Endometrial microvascular endothelial cells (primary cell): ENCODE results near the gene LRRC71. TPM values are rescaled to one million over a fixed set of nuclear protein-coding genes. Genes with fewer than 3 reads are reported as not detected.

Source experiments
- in situ Hi-C: cut with HindIII; loops from 2 replicates; pipeline ENCODE4 v1.10.0; 2017; ENCODE audit warnings: low sequenced_read_pairs, low pct_unique_long_range_greater_than_20kb; ENCODE audit errors: inconsistent ontology term
- total RNA-seq: library from RNA; depleted of rRNA; stranded (reverse); fragments of >200 nt; gene quantifications from one replicate; pipeline ENCODE4 v1.2.3, GENCODE V29; 2015; ENCODE audit errors: inconsistent ontology term

The LRRC71 gene
- total RNA-seq, 1 donor from 2014 or later = not detected

DNA sequence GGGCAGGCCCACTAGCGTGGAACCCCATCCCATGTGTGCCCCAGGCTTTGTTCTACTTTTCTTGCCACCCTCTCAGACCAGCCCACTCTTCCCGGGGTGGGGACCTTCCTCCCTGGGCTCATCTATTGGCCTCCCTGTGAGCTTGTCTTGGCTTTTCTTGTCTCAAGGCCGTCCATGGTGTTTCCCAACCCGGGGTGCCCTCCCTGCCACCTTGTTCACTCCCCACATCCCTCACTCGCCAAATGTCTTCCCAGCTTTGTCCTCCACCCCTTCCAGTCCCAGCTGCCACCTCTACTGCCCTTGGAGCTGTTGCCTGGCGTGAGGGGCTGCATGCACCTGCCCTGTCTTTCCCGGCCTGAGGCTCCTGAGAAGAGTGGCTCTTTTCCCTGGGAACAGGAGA is 18.4 kb downstream of the LRRC71 start:
- in situ Hi-C loops = no loop called here

DNA sequence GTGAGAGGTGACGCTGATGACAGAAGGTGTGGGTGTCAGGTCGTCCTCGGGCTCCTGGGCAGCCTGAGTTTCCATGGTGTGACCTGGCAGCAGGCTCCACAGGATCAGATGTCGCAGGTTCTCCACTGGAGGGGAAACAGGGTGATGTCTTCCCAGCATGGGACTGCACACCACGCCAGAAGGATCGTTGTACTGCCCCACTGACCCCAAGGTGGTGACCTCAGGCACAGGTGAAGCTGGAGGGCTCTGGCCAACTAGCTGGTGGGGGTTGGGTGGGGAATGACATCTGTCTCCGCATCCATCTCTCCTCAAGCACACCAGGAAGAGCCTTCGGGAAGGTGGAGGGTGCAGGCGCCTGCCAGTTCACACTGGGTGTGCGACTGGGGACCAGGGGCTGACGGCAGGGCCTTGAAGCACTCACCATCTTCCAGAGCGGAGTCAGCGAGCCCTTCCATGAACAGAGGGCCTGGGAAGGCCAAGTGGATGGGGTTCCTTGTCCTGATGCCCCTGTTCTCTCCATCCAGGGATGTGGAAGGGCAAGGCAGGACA is 19.4 kb downstream of the LRRC71 start:
- in situ Hi-C loops = no loop called here

DNA sequence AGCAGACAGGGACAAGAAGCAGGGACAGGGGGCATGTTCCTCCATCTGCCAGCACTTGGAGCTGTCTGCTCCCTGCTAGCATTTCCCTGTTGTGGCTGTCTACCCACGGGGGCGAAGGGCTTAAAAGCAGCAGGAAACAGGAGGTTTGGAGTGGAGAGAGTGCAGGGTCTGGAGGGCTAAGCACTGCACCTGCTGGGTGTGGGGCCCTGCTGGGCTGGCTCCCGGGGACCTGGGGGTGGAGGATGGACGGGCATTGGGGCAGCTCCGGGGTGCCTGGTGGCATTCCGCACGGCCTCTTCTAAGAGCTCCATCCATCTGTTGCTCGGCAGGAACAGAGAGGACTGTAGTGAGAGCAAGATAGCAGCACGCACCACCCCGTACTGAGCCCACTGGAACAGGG is 21.2 kb downstream of the LRRC71 start:
- in situ Hi-C loops = no loop called here

DNA sequence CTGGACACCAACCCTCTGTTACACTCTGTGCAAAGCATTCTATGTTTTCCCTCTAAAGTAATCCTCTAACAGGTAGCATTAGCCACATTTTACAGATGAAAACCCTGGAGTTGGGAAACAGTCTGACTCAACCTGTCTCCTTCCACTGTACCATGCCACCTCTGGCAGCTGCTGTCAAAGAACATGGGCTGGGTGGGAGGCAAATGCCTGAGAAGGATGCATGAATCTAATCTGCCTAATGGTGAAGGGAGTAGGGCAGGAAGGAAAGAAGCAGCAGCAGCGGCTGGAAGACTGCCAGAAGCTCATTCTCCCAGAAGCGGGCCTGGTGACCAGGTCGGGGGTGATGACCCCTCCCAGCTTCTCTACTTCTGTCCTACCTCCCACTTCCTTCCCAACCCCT is 21.7 kb downstream of the LRRC71 start:
- in situ Hi-C loops = no loop called here

DNA sequence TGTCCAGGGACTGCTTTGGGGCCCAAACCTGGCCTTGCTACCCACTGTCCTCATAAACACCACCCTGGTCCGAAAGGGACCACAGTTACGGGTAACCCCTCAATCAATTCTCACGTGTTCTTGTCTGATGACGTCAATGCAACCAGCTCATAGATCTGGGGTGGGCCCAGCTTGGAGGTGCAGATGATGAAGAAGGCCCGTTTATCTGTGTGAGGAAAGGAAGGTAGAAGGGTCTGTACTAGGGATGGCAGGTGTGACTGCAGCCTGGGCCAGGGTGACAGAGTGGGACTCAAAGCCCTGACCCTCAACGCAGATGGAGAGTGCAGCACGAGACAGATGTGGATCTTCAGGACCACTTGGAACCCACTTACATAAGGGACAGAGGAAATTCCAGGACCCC is 22.1 kb downstream of the LRRC71 start:
- in situ Hi-C loops = no loop called here

DNA sequence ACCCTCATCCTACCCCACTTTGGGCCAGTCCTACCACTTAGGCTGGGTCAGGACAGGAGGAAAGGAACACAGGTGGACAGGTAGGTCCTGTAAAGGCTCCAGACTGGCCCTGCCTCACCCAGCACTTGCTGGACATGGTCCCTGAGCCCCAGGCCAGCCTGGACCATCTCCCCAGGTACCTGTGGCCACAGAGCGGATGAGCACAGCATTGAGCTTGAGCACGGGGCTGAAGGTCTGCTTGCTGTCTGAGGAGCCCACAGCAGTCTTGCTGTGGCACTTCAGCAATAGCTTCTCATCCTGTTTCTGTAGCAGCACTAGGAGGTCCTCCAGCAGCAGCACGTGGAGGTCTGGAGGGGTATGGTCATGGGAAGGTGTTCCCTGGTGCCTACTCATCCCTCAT is 23.3 kb downstream of the LRRC71 start:
- in situ Hi-C loops = no loop called here

DNA sequence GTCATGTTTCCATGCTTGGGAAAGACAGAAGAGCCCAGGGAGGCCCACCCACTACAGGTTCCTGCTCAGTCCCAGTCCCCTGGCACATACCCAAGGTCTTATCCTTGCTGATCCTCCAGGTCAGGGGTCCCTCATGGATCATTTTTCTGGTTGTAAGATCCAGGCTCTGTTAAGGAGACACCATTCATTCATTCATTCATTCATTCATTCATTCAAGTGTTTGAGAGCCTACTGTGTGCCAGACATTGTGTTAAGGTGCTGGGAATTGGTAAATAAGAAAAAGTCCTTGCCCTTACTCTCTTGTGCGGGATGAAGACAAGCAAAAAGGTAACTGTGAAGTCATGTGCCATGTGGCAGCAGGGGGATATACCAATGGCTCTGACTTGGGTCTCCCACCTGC is 23.8 kb downstream of the LRRC71 start:
- in situ Hi-C loops = no loop called here

DNA sequence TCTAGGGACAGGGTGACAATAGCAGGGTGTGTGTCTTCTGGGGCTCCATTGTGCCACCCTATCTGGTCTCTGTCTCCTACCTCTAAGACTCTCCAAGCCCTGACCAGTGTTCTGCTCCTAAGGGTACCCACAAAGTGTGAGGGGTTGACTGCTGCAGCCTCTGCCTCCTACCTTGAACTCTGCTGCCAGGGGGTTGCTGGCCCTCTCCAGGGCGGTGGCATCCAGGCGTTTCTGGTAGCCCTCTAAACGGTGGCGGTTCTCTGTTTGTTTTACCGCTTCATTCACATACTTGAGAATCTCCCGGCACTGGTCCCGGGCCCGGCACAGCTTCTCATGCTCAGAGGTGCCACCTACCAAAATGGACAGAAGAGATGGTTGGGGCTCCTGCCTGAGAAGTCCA is 24.4 kb downstream of the LRRC71 start:
- in situ Hi-C loops = no loop called here

DNA sequence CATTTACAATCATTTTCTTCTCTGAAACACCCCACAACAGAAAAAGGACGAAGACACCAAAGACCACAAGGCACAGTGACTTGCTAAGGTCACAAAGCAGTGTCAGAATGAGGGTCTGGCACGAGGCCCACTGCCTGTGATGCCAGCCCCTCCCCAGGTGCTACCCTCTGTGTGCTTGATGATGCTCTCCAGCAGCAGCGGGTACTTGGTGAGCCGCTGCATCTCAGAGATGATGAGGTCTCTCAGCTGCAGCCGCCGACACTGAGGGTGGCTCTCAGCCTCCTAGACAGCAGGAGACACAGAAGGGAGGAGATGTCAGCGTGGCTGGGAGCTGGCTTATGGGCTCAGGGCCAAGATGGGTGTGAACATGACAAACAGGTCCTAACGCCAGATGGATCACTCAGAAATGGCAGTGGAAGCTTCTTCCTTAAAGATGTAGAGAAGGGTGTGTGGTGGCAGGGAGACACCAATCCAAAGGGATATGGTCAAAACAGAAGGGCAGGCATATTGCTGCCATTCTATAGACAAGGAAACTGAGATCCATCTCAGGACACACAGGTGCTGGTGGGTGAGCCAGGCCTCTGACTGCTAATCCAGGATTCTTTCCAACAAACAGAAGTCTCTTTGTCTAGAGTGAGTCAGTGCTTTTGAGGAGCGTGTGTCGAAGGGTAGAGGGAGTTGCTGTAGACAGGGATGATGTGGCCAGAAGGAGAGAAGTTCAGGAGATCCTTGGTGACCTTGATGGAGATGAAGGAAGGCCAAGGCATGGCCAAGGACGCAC is 25.6 kb downstream of the LRRC71 start:
- in situ Hi-C loops = no loop called here

DNA sequence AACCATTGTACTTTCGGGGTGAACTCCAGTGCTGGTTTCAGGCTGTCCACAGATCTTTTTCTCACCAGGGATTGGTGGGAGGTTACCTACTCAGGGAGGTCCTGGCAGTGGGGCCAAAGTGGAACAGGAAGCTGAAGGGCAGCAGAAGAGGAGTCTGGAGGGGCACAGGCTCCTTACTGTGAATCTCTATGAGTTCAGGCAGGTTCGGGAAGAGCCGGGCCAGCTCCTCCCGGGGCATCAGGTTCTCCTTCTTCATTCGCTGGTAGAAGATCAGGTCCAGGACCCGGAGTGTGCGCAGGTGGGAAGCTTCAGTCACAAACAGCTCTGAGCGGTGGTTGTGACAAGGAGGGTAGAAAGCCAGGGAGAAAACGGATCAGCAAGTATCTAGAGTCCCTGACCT is 26.7 kb downstream of the LRRC71 start:
- in situ Hi-C loops = no loop called here

DNA sequence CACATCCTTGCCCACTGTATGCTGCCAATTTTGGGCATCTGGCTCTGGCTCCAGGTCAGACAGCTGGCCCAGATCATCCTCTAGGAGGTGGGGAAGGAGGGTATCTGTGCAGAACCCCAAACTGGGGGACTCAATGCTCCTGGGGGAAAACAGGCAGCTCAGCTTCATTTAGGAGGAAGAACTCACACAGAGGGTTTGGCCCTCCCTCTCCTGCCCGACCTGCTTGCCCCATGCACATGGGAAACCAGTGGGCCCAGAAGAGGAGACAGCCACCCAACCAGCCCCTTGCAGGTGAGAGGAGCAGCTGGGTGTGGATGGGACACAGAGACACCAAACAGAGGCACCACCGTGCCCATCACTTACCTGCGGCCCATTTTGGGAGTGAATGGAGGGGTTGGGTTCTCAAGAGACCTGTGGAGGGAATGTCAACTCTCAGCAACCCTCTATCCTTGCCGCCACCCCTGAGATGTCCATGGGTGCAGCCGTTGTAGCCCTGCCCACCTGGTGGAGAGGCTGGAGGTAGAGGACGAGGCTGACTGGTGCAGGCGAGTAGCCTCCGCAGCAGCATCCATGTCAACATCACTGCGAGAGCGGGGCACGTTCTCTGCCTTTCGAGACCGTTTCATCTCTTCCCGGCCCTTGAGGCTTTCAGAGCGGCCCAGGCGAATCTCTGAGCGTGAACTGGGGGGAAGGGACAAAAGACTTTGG is 27.5 kb downstream of the LRRC71 start:
- in situ Hi-C loops = no loop called here

DNA sequence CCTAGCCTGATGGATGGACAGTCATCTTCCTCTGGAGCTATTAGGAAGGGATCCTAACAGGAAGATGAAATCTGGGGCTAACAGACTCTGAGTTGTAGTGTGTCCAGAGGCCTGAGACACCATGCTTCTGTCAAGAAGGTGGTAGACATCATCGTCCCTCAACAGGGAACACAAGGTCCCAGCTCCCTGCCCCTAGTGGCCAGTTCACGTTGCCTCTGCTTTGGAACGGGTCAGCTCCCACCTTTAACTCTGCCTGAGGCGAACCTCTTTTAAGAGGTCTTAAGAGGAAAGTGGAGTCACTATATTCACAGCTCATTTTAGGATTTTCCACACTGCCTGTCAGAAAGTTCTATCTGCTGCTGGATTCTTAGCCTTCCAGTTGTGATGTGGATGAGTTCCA is 28.3 kb downstream of the LRRC71 start:
- in situ Hi-C loops = no loop called here

DNA sequence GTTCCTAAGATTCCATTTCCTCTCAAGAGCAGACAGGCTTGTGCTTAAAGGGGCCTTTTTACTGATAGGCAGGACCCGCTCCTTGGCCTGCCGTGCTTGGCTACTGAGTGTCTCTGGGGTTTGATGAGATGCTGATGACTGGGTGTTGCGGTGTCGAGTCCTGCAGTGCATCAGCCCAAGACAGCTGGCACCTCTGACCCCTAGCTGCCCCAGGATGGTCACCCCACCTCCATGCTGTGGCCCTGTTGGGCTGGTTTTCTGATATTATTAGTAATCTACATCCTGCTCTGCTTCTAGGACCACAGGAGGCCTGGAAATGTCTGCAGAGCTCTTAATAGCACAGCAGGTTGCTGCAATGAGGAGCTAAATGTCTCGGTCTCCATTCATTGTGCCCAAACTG is 28.7 kb downstream of the LRRC71 start:
- in situ Hi-C loops = no loop called here

DNA sequence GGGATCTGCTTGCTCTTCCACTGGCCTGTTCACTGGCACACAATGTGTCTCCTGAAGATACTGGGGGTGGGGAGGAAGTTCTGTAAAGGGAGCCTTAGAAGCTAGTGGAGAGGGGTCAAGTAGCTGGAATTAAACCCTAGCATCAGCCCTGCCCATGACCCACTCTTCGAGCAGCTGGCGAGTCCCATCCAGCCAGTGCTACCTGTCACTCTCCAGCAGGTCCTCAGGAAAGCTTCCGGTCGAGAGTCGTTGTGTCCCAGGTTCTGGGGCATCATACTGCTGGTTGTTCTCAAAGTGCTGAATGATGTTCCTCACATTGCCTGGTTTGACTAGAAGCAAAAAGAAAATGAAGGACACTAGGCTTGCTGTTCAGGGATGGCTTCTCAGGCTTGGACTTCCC is 30.9 kb downstream of the LRRC71 start:
- in situ Hi-C loops = no loop called here

DNA sequence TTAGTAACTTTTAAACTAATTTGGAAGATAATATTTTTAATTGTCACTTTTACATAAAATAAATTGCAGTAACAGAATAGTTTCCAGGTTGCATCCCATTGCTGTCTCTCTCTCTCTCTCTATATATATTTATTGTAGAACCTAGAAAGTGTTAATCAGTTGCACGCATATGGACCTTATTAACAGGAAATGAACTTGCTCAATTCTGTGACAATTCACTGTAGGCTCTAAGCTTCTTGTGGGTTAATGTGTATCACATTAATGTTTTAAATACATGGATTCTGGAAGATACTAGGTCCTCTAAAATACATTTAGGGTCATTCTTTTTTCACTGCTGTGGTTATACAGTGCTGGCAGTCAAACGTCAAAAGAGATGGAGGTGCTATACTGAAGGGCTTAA is 33.1 kb downstream of the LRRC71 start:
- in situ Hi-C loops = no loop called here

DNA sequence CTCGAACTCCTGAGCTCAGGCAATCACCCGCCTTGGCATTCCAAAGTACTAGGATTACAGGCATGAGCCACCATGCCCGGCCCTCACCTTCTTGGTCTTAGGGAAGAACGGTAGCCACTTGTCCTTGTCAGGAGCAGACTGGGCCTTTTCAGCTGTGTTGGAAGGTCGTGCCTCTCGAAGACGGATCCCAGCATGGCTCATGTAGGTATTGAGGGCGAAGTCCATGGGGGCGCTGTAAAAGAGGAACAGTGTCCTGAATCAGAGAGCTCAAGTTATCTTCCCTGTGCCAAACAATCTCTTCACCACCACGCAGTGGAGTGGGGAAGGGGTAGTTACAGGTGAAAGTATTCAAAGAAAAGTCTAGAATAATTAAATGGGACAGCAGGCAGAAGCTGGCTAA is 35.9 kb downstream of the LRRC71 start:
- in situ Hi-C loops = no loop called here

DNA sequence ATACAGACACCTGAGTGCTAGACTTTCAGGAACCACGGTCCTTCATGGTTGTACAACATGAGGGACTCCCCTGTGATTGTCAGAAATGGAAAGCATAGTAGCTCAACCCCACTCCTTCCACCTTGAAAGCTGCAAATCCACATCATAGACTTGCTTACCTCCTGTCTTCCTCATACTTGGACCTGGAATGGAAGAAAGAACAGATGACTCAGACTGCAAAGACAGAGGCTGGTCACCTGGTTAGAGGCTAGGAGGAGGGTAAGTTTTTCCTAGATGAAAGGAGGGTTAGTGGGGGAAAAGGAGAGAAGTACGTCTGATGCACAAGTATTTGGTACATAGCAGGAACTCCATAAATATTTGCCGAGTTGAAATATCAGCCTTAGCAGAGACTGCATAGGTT is 37.2 kb downstream of the LRRC71 start:
- in situ Hi-C loops = no loop called here

DNA sequence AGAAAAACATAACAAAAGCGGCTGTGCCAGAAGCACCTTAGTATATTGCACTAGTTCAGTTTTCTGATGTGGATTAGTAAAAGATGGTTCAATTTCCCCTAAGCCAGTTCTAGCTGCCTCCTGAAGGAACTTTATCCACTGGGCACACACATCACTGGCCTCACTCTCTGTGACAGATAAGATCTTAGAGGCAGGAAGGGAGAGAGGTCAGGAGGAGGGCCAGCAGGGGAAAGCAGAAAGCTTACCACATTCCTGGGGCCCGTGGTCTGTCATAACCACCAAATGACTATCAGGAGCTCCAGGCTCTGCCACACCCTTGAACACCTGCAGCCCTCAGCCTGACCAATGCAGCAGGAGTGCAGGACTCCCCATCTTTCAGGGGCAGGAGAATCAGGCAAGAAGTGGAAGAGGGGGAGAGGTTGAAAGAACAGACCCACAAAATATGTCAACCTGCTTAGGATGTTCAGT is 37.8 kb downstream of the LRRC71 start:
- in situ Hi-C loops = no loop called here

DNA sequence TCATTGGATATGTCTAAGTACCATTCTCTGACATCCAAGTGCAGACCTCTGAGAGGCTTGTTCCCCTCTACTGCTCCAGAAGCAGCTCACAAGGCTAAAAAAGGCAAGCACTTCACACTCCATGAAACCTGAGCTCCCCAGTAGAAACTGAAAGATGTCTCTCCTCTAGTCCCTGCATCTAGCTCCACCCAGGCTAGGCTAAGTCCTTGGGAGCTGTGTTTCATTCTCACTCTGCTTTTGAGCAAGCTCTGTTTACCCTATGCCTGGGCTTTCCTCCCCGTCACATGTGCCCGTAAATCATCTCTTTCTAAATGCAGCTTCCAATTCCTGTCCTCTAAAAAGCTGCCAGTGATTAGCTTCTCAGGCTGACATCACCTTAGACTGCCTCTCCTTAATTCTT is 39.0 kb downstream of the LRRC71 start:
- in situ Hi-C loops = no loop called here

DNA sequence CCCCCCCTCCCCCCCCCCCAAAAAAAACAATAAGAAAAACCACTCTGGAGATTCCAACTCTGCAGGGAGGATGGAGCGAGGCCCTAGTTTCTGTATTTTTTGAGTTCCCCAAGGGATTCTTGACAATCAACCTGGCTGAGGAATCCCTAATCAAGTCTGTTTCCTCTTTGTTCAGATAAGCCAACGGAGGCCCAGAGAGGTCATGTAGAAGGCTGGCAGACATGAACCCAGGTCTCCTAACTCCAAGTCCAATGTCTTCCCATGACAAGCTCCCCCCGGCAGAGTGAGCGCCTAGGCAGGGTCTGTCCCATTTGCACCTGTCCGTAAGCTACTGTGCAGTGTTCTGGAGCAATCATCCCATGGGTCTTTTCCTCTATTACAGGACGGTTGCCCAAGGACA is 39.5 kb downstream of the LRRC71 start:
- in situ Hi-C loops = no loop called here
